ENCODE results near the gene KCNJ4. TPM values are rescaled to one million over a fixed set of nuclear protein-coding genes. Genes with fewer than 3 reads are reported as not detected.

KCNJ4 gene
- total RNA-seq, 1 experiment from 2014 or later, result 0.27 TPM

DNA sequence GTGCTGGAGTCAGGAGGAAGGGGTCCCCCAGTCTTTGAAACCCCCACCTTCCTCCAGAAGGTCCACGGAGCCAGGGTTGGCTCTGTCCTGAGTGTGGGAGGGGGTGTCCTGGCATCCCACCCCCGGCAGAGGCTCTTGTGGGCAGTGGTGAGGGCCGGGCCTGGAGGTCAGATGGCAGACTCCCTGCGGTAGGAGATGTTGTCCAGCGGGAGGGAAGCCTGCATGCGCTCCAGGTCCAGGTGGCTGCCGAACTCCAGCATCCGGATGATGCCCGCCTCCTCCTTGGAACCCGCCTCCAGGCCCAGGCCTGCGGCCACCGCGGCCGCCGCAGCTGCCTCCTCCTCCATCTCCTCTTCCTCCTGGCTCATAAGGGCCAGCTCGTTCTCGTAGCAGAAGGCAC lies 28.4 kb downstream of the KCNJ4 start:
- intact Hi-C loops (cut with micrococcal nuclease; ENCODE audit: unreplicated experiment), result no loop called here
- ChIA-PET CTCF (no interaction called here), POLR2A (no interaction called here)
- Histone ChIP-seq H3K36me3 (ENCODE audit: control insufficient read depth, insufficient read depth, low read length) (no peaks in the 10 kb centered on the region), H3K4me3 (ENCODE audit: low read depth, low read length) (no peak overlapping the region), H3K9me3 (no peaks in the 10 kb centered on the region), H3K27me3 (replicated peaks; ENCODE audit: control insufficient read depth, insufficient read depth, low read length) (no peaks in the 10 kb centered on the region), H3K4me1 (peaks cover 18% of the 10 kb centered on the region)
- no peaks in the 10 kb centered on the region for H3K36me3 Mint-ChIP-seq (ENCODE audit: insufficient read depth, unreplicated experiment)
- no peak overlapping the region for H3K4me3 Mint-ChIP-seq (ENCODE audit: unreplicated experiment)
- H3K4me1 Mint-ChIP-seq (ENCODE audit: low read depth, unreplicated experiment), result peaks cover 8% of the 10 kb centered on the region
- no peak overlapping the region for H3K27ac Mint-ChIP-seq (ENCODE audit: unreplicated experiment)
- no TSS peak for BruUV-seq (replicated peaks)
- TF ChIP-seq, protein P1, sequence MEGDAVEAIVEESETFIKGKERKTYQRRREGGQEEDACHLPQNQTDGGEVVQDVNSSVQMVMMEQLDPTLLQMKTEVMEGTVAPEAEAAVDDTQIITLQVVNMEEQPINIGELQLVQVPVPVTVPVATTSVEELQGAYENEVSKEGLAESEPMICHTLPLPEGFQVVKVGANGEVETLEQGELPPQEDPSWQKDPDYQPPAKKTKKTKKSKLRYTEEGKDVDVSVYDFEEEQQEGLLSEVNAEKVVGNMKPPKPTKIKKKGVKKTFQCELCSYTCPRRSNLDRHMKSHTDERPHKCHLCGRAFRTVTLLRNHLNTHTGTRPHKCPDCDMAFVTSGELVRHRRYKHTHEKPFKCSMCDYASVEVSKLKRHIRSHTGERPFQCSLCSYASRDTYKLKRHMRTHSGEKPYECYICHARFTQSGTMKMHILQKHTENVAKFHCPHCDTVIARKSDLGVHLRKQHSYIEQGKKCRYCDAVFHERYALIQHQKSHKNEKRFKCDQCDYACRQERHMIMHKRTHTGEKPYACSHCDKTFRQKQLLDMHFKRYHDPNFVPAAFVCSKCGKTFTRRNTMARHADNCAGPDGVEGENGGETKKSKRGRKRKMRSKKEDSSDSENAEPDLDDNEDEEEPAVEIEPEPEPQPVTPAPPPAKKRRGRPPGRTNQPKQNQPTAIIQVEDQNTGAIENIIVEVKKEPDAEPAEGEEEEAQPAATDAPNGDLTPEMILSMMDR (IDR thresholded peaks at IDR 0.05; ENCODE audit: insufficient read depth in 1 of 2, low read depth in 1 of 2, low read length in 1 of 2, severe bottlenecking in 1 of 2, unreplicated experiment in 1 of 2), result no peak
- no peaks in the 10 kb centered on the region for H3K27me3 Mint-ChIP-seq (ENCODE audit: insufficient read depth, unreplicated experiment)
- DNase-seq, result no peak
- H3K9me3 Mint-ChIP-seq (ENCODE audit: unreplicated experiment), result no peaks in the 10 kb centered on the region

DNA sequence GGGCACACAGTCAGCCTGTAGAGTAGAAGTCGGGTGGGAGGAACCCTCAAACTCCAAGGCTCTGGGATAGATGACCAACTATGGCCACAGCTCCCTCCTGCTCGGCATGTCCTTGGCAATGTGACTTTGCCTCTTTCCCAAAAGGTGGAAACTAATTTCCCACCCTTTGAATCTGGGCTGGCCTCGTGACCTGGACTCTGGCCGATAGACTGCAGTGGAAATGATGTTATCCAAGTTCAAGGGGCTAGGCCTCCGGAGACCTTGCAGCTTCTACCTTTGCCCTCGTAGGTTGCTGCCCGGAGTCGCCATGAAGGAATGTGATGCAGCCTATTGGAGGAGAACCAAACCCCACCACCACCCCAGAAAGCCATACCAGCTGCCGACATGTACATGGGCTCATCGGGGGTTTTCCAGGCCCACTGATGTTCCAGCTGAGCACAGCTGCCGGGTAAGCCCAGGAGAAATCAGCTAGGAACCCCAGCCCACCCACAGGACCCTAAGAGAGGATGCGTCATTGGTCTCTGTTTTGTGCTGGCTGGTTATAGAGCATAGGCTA lies 30.4 kb downstream of the KCNJ4 start:
- no TSS peak for BruUV-seq (replicated peaks)
- POLR2A ChIA-PET, result interaction anchor here (0.6 kb wide), 1 partner anchor 471 kb away, joined by 3 read pairs; no protein-coding TSS in a partner anchor
- no peak for DNase-seq
- Histone ChIP-seq H3K36me3 (ENCODE audit: control insufficient read depth, insufficient read depth, low read length) (no peaks in the 10 kb centered on the region), H3K4me3 (ENCODE audit: low read depth, low read length) (no peak overlapping the region), H3K9me3 (no peaks in the 10 kb centered on the region), H3K4me1 (peaks cover 21% of the 10 kb centered on the region), H3K27me3 (replicated peaks; ENCODE audit: control insufficient read depth, insufficient read depth, low read length) (no peaks in the 10 kb centered on the region)
- intact Hi-C loops (cut with micrococcal nuclease; ENCODE audit: unreplicated experiment), result no loop called here
- Mint-ChIP-seq H3K27me3 (ENCODE audit: insufficient read depth, unreplicated experiment) (no peaks in the 10 kb centered on the region), H3K27ac (ENCODE audit: unreplicated experiment) (no peak overlapping the region), H3K4me1 (ENCODE audit: low read depth, unreplicated experiment) (peaks cover 8% of the 10 kb centered on the region), H3K9me3 (ENCODE audit: unreplicated experiment) (no peaks in the 10 kb centered on the region), H3K4me3 (ENCODE audit: unreplicated experiment) (no peak overlapping the region), H3K36me3 (ENCODE audit: insufficient read depth, unreplicated experiment) (no peaks in the 10 kb centered on the region)
- CTCF ChIA-PET, result interaction anchor here (0.6 kb wide), 1 partner anchor 373 kb away, joined by 3 read pairs; no protein-coding TSS in a partner anchor
- TF ChIP-seq, protein P1 (IDR thresholded peaks at IDR 0.05; ENCODE audit: insufficient read depth in 1 of 2, low read depth in 1 of 2, low read length in 1 of 2, severe bottlenecking in 1 of 2, unreplicated experiment in 1 of 2), result no peak

DNA sequence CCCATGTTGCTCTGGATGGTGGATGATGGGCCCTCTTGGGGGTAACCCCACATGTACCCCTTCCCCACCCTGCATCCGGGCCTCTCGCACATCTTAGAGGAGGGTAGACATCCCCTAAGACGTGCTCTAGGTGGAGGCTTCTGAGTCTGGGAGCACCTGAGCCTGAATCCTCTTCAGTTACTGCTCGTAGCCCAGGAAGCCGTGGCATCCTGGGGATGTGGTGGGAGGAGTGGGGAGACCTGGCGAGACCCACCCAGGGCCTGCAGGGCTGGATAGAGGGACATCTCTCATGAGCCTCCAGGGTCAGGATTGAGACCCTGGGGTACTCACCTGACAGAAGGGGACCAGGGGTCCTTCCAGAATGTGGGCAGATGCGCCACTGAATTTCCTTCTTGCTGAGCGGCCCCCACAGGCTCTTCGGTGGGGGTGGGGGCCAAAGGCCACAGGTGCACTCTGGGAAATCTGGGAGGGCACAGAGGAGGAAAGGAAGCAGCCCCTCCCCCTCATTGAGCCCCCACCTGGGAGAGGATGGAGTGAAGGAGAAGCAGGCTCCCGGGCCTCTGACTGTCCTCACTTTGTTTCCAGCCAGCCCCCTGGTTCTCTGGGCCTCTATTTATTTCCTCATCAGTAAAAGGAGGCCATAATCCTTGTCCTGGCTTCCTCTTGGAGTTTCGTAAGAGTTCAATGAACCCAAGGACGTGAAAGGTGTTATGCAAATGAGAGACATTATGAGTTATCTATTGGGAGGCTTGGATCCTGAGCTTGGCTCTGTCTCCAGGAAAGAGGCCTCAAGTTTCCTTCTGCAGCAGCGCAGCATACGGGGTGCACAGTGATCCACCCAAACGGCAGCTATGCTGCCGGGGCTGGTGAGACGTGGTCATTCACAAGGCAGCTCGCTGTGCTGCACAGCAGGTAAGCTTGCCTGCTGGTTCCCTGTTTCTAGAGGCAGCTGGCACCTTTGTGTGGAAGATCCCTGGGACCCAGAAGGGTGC lies 31.2 kb downstream of the KCNJ4 start:
- Mint-ChIP-seq H3K4me3 (ENCODE audit: unreplicated experiment) (no peak overlapping the region), H3K4me1 (ENCODE audit: low read depth, unreplicated experiment) (peaks cover 8% of the 10 kb centered on the region), H3K27me3 (ENCODE audit: insufficient read depth, unreplicated experiment) (no peaks in the 10 kb centered on the region), H3K36me3 (ENCODE audit: insufficient read depth, unreplicated experiment) (no peaks in the 10 kb centered on the region), H3K9me3 (ENCODE audit: unreplicated experiment) (no peaks in the 10 kb centered on the region), H3K27ac (ENCODE audit: unreplicated experiment) (no peak overlapping the region)
- H3K9me3 ChIP-seq, result no peaks in the 10 kb centered on the region
- peaks cover 21% of the 10 kb centered on the region for H3K4me1 ChIP-seq
- peak in 1 of 2 experiments; percentile 22 for DNase-seq
- CTCF ChIA-PET, result interaction anchor here (0.6 kb wide), 1 partner anchor 372 kb away, joined by 3 read pairs; no protein-coding TSS in a partner anchor
- no peaks in the 10 kb centered on the region for H3K36me3 ChIP-seq (ENCODE audit: control insufficient read depth, insufficient read depth, low read length)
- BruUV-seq (replicated peaks), result no TSS peak
- intact Hi-C loops (cut with micrococcal nuclease; ENCODE audit: unreplicated experiment), result no loop called here
- no peaks in the 10 kb centered on the region for H3K27me3 ChIP-seq (replicated peaks; ENCODE audit: control insufficient read depth, insufficient read depth, low read length)
- POLR2A ChIA-PET, result interaction anchor here (0.6 kb wide), 1 partner anchor 470 kb away, joined by 3 read pairs; no protein-coding TSS in a partner anchor
- H3K4me3 ChIP-seq (ENCODE audit: low read depth, low read length), result no peak overlapping the region
- TF ChIP-seq, protein P1 (IDR thresholded peaks at IDR 0.05; ENCODE audit: insufficient read depth in 1 of 2, low read depth in 1 of 2, low read length in 1 of 2, severe bottlenecking in 1 of 2, unreplicated experiment in 1 of 2), result no peak

Measured in Caco-2 (cell line).